CD14-positive monocyte (primary cell): Measurements from ENCODE around the gene XDH. TPM values are rescaled to one million over a fixed set of nuclear protein-coding genes. Genes with fewer than 3 reads are reported as not detected.

Experiments
- DNase-seq, 3 donors: peaks; one replicate each; pipeline ENCODE4 v3.0.0-alpha.2; 2011 to 2022
- H2AFZ ChIP-seq: 2 replicates; pipeline ENCODE4 v1.6.0; 2012; ENCODE audit warnings: mild to moderate bottlenecking, low read depth, low read length, inconsistent platforms; ENCODE audit not compliant: insufficient read depth, poor library complexity, severe bottlenecking
- H3K27ac ChIP-seq, 2 donors: 1 replicate in 1 of 2; 2 replicates in 1 of 2; pipeline ENCODE4 v1.5.1; 2012 to 2013; ENCODE audit warnings: low read length in 2 of 2, control low read depth in 1 of 2, inconsistent platforms in 1 of 2, low read depth in 1 of 2, mild to moderate bottlenecking in 1 of 2
- H3K27me3 ChIP-seq, 2 donors: one replicate each; pipeline versions ENCODE4 v1.6.0 to v1.6.1; 2011 to 2013; ENCODE audit warnings: low read length in 2 of 2; ENCODE audit not compliant: control insufficient read depth in 2 of 2, insufficient read depth in 2 of 2
- H3K36me3 ChIP-seq, 2 donors: replicated peaks in 1 of 2; 1 replicate in 1 of 2; 2 replicates in 1 of 2; pipeline versions ENCODE4 v1.5.1 to v1.6.1; 2012 to 2013; ENCODE audit warnings: low read length in 2 of 2, control low read depth in 1 of 2, inconsistent platforms in 1 of 2, mild to moderate bottlenecking in 1 of 2; ENCODE audit not compliant: insufficient read depth in 2 of 2, control insufficient read depth in 1 of 2
- H3K4me1 ChIP-seq, 2 donors: 1 replicate in 1 of 2; 2 replicates in 1 of 2; pipeline versions ENCODE4 v1.5.1 to v1.6.1; 2012 to 2013; ENCODE audit warnings: low read length in 2 of 2, control low read depth in 1 of 2, inconsistent platforms in 1 of 2, mild to moderate bottlenecking in 1 of 2, moderate library complexity in 1 of 2; ENCODE audit not compliant: insufficient read depth in 2 of 2, control insufficient read depth in 1 of 2
- H3K4me2 ChIP-seq: replicated peaks from 2 replicates; pipeline ENCODE3; 2012; ENCODE audit warnings: low read length, moderate library complexity, mild to moderate bottlenecking; ENCODE audit not compliant: poor library complexity, severe bottlenecking; ENCODE audit errors: extremely low read depth
- H3K4me3 ChIP-seq, 3 experiments: fragments of 200-600 bp in 1 of 3; sonication (generic) in 1 of 3; replicated peaks in 1 of 3; 1 replicate in 2 of 3; 2 replicates in 1 of 3; pipeline ENCODE4 v1.5.1; 2011 to 2013; ENCODE audit warnings: low read length in 3 of 3, mild to moderate bottlenecking in 3 of 3, control low read depth in 2 of 3, low read depth in 2 of 3, inconsistent platforms in 1 of 3, moderate library complexity in 1 of 3
- H3K79me2 ChIP-seq: 2 replicates; pipeline ENCODE4 v1.6.0; 2012; ENCODE audit warnings: mild to moderate bottlenecking, control low read depth, inconsistent platforms, low read length, moderate library complexity; ENCODE audit not compliant: insufficient read depth
- H3K9ac ChIP-seq: 2 replicates; pipeline ENCODE4 v1.6.0; 2017; ENCODE audit warnings: low read length, mild to moderate bottlenecking; ENCODE audit not compliant: insufficient read depth, poor library complexity, severe bottlenecking
- H3K9me3 ChIP-seq, 2 donors: replicated peaks in 1 of 2; 1 replicate in 1 of 2; 2 replicates in 1 of 2; pipeline versions ENCODE4 v1.5.1 to v1.6.1; 2012 to 2013; ENCODE audit warnings: low read length in 2 of 2, control low read depth in 1 of 2; ENCODE audit not compliant: control insufficient read depth in 1 of 2, insufficient read depth in 1 of 2
- H4K20me1 ChIP-seq: 2 replicates; pipeline ENCODE4 v1.6.0; 2012; ENCODE audit warnings: mild to moderate bottlenecking, low read length, control low read depth, moderate library complexity; ENCODE audit not compliant: insufficient read depth
- H3K27ac Mint-ChIP-seq, 7 donors: one replicate each; pipeline ENCODE4 v1.8.0; 2020; ENCODE audit warnings: mild to moderate bottlenecking in 7 of 7, mixed read lengths in 7 of 7, moderate library complexity in 6 of 7, inconsistent platforms in 2 of 7
- H3K27me3 Mint-ChIP-seq, 3 donors: one replicate each; pipeline ENCODE4 v1.8.0; 2021 to 2022; ENCODE audit warnings: low read depth in 3 of 3, mild to moderate bottlenecking in 3 of 3, mixed read lengths in 3 of 3, moderate library complexity in 3 of 3, inconsistent platforms in 1 of 3
- H3K36me3 Mint-ChIP-seq, 2 donors: one replicate each; pipeline ENCODE4 v1.8.0; 2020; ENCODE audit warnings: mixed read lengths in 2 of 2, inconsistent platforms in 1 of 2, mild to moderate bottlenecking in 1 of 2
- H3K4me1 Mint-ChIP-seq: one replicate; pipeline ENCODE4 v1.8.0; 2020; ENCODE audit warnings: mild to moderate bottlenecking, mixed read lengths
- H3K4me3 Mint-ChIP-seq, 2 donors: one replicate each; pipeline ENCODE4 v1.8.0; 2020; ENCODE audit warnings: mild to moderate bottlenecking in 2 of 2, mixed read lengths in 2 of 2, moderate library complexity in 1 of 2
- H3K9me3 Mint-ChIP-seq, 7 donors: one replicate each; pipeline ENCODE4 v1.8.0; 2020 to 2022; ENCODE audit warnings: mixed read lengths in 7 of 7, mild to moderate bottlenecking in 6 of 7, moderate library complexity in 6 of 7, inconsistent platforms in 2 of 7
- CTCF ChIP-seq: fragments of 200-600 bp; IDR thresholded peaks from one replicate; pipeline ENCODE4 v1.8.0; 2022; ENCODE audit warnings: antibody characterized with exemption, mild to moderate bottlenecking
- WGBS: methylation state at CpG from one replicate; pipeline ENCODE4 v1.1.5; 2013; ENCODE audit warnings: missing lambda C conversion rate; ENCODE audit not compliant: insufficient coverage; 5-methylcytosine and 5-hydroxymethylcytosine counted together
- intact Hi-C, 2 donors: fragments of 100-400 bp; cut with micrococcal nuclease; formaldehyde crosslinking; loops; one replicate each; pipeline versions ENCODE4 v1.15.0 to v1.15.1; 2023
- polyA plus RNA-seq, 3 donors: library from polyadenylated mRNA; depleted of rRNA in 1 of 3; unstranded in 2 of 3; stranded (reverse) in 1 of 3; fragments of 300-500 nt in 2 of 3; fragments of >200 nt in 1 of 3; fragmentation: Illumina TruSeq in 2 of 3; gene quantifications; 1 replicate in 2 of 3; 2 replicates in 1 of 3; pipeline ENCODE4 v1.2.3, GENCODE V29; 2012 to 2021

Gene XDH
- polyA plus RNA-seq, 3 donors: not detected

- peak overlapping the region in 1 of 2 donors; percentile 42 for H3K27ac ChIP-seq
- intact Hi-C loops: no loop called here
Measured at GRCh38 chr2:31324016-31324633, 90.4 kb downstream of the XDH start.

GRCh38 chr2:31322371-31322770 lies 92.2 kb downstream of the XDH start:
- Histone ChIP-seq H3K27me3 (no peaks in the 10 kb centered on the region), H4K20me1 (no peaks in the 10 kb centered on the region), H3K4me2 (no peak overlapping the region), H2AFZ (no peak overlapping the region), H3K27ac (no peak overlapping the region), H3K9ac (no peak overlapping the region), H3K36me3 (no peaks in the 10 kb centered on the region), H3K4me1 (peaks cover 42 to 44% of the 10 kb centered on the region in 2 donors), H3K79me2 (no peaks in the 10 kb centered on the region), H3K9me3 (no peaks in the 10 kb centered on the region), H3K4me3 (no peak overlapping the region)
- H3K27me3 Mint-ChIP-seq: peaks cover 0 to under 1% (median 0%) of the 10 kb centered on the region in 3 donors
- no peaks in the 10 kb centered on the region for H3K36me3 Mint-ChIP-seq
- no CpG with 5 or more reads among the region's 1 CpG for whole genome bisulfite sequencing
- H3K4me1 Mint-ChIP-seq: peaks cover 51% of the 10 kb centered on the region
- H3K9me3 Mint-ChIP-seq: no peaks in the 10 kb centered on the region
- H3K4me3 Mint-ChIP-seq: no peak overlapping the region
- no peak for TF ChIP-seq CTCF
- intact Hi-C loops: no loop called here
- no peak for DNase-seq
- H3K27ac Mint-ChIP-seq: peak overlapping the region in 1 of 7 donors; percentile 51

More at GRCh38 chr2:31324016-31324633, 90.4 kb downstream of the XDH start:
- Mint-ChIP-seq H3K9me3 (no peaks in the 10 kb centered on the region), H3K36me3 (no peaks in the 10 kb centered on the region), H3K4me1 (peaks cover 43% of the 10 kb centered on the region), H3K4me3 (peak overlapping the region; percentile 60 to 78), H3K27me3 (peaks cover 0 to 2% (median 0%) of the 10 kb centered on the region in 3 donors), H3K27ac (peak overlapping the region in 4 of 7 donors; percentile 9 to 70 (median 32))
- Histone ChIP-seq H3K27me3 (no peaks in the 10 kb centered on the region), H3K4me1 (peaks cover 24 to 33% of the 10 kb centered on the region in 2 donors), H3K79me2 (no peaks in the 10 kb centered on the region), H3K4me3 (peak overlapping the region; percentile 31 to 64 (median 48)), H3K36me3 (no peaks in the 10 kb centered on the region), H4K20me1 (no peaks in the 10 kb centered on the region), H3K9me3 (no peaks in the 10 kb centered on the region), H3K9ac (peak overlapping the region; percentile 33), H2AFZ (peak overlapping the region; percentile 58), H3K4me2 (peak overlapping the region; percentile 53)
- no peak for TF ChIP-seq CTCF
- DNase-seq: no peak
- no CpG with 5 or more reads among the region's 5 CpGs for WGBS
